T-helper 9 cell (primary cell): Measurements from ENCODE around the gene RWDD1.
A peak's percentile ranks its signal among the peaks of the same experiment; 100 is the strongest.
"Not testable (repeated sequence)": the region's sequence is repeated elsewhere in the genome, so short reads cannot be mapped to it uniquely, and the experiment has no call there.

Experiments used
- DNase-seq: peaks from one replicate; pipeline ENCODE4 v3.0.0-alpha.2; 2020

RWDD1 gene

DNA sequence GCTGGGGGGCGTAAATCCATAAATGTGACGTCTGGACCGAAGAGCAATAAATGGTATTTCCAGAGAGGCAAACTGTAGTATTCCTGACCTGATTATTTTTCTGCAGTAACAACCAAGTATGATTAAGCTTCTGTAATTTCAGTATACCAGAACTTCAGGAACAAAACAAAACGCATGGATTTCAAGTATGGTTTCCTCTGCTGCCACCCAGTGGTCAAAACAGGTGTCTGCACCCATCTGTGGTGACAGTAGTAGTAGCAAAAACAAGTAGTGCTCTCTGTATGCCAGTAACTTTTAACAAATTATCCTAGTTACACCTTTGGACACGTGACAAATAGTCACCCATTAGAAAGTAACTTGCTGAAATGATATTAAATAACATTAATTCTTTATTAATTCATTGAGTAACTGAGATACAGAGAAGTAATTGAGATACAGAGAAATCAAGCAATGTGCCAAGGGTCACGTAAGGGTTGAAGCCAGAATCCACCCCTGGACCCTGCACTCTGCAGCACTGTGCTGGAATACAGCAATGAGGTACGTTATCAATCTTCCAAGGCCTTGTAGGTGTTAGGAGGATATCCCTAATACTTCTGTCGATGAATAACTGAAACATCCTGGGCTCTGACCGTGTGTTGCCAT lies 9.8 kb upstream of the RWDD1 start:
- DNase-seq, result peak; percentile 55

DNA sequence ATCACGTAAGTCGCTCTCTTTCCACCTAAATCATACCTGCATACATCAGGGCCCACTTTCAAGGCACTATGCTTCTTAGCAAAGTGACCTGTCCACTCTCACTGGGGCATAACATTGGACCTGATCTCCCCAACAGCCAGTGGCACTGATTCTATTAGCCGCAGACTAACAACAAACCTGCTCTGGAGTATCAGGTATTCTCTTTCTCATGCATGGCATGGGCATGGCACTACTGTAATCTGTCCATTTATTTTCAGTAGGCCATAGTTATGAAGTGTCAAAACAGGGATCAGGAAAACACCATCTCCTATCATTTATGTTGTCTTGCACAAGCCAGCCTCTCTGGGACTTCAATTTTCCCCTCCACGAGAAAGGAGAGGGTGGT lies 9.3 kb upstream of the RWDD1 start:
- DNase-seq, result no peak

DNA sequence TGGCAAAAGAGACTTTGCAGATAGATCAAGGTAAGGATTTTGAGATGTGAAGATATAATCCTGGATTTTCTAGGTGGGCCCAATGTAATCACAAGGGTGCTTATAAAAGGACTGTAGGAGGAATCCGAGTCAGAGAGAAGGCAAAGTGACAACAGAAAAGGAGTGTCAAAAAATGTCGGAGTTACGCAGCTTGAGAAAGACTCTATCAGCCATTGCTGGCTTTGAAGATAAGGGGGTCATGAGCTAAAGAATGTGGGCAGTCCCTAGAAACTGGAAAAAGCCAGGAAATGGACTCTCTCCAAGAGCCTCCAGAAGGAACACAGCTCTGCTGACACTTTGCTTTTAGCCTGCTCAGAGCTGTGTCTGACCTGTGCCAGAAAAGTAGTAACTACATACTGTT lies 8.7 kb upstream of the RWDD1 start:
- no peak for DNase-seq

DNA sequence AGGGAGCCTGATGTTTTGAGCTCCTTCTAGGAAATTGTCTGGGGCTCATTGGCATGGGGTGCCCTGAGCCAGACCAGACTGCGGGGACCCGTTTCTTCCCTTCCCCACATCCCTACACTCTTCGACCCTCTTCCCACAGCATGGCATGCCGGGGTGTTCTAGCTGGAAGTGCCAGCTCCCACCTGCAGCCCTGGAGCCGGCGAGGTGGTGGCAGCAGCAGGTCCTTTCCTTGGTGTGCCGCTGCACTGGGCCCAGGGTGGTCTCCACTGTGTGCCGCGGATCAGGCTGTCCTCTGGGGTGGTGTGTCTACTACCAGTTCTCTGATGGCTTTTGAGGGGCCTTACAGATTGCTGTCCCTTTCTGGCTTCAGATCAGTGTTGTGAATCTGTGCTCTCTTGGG lies 7.5 kb upstream of the RWDD1 start:
- no peak for DNase-seq

DNA sequence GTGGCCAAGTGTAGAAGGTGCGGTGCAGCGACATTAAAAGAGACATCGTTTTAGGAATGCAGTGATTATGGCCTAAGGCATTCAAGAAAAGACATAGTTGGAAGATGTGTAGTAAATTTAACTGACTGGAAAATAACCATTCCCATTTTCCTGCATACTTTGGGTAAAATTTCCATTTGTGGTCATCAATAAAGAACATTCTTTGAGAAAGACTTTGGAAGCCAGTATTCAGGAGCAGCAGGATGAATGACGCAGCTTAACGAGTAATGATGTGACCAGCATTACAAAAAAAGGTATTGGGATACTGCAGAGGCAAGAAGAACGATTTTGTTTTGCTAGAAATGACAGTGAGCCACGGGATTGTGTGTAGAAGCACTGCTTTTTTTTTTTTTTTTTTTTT lies 7.0 kb upstream of the RWDD1 start:
- DNase-seq, result no peak

DNA sequence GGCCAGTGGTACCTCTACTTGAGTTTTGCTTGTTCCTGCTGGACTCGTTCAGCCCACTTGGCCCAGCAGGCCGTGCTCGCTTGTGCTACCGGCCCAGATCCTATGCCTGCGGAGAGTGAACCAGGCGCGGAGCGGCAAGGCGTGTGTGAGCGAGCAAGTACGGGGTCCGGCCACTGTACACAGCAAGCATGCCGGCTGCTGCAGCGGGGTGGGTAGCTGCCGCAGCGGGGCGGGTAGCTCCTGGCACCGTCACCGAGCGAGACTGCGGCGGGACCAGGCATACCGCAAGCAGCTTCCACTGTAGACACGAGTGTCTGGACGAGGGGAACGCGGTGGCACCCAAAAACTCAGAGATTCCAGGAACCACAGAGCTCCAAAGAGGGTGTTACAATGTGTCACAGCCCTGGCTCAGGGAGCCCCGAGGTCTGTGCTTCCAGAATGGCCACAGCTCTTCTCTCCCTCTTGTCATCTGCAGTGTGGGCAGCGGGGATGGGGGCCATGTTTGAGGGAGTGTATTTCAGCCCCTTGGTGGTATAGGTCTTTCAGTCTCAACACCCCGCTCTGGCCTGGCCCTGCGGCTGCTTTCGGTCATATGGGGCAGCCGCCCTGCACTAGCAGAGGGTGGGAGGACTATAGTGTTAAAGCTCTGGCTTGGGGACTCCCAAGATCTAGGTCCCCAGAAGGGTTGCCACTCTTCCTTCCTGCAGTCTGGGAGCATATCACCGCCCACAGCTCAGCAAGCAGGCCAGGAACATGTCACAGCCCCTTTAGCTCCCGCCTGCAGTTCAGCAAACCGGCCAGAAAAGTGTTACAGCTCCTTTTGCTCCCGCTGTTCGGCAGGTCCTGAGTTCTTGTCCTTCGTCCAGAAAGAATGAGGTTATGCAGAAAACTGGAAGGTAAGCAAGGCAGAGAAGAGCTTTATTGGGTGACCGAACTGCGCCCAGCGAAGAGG lies 6.1 kb upstream of the RWDD1 start:
- no peak for DNase-seq

DNA sequence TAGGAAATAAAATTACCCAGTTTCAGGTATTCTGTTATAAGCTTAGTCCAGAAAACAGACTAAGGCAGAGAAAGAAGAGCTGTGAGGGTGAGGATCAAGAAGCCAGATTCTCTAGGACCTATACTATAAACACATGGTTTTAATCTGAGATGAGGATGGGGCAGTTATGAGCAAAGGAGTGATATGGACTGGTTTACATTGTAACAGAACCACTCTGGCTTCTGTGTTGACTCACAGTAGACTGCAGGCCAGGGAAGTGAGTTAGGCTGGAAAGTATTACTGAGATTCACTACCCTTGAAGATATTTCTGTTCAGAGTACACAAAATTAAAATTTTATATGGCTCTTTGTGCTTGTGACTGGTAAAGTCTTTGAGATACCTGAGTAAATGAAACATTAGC lies 3.2 kb upstream of the RWDD1 start:
- DNase-seq, result no peak

DNA sequence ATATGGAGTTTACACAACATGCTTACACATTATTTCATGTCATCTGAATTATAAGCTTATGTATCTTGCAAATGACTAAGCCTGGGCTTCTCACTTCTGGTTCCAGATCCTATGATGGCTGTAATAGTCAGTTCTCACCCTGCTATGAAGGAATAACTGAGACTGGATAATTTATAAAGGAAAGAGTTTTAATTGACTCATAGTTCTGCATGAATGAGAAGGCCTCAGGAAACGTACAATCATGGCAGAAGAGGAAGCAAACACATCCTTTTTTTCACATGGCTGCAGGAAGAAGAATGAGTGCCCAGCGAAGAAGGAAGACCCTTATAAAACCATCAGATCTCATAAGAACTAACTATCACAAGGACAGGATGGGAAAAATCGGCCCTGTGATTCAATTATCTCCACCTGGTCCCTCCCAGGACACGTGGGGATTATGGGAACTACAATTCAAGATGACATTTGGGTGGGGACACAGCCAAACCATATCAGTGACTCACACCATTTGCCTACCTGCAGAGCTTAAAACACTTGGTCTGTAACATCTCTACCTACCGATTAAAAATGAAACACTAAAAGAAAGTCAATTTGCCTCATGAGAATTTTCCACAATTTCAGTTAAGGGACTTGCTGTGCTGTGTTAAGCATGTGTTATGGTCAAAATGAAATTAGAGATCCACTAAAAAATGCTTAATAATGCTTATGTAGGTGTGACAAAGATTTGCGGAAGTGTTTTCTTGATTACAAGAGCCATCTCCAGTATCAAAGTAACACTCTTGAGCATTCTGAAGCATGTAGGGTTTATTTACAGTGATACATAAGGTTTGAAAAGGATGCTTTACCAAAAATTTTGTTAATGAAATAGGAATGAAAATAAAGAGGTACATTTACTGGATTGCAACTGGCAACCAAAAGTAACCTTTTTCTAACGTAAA lies 2.2 kb upstream of the RWDD1 start:
- no peak for DNase-seq

DNA sequence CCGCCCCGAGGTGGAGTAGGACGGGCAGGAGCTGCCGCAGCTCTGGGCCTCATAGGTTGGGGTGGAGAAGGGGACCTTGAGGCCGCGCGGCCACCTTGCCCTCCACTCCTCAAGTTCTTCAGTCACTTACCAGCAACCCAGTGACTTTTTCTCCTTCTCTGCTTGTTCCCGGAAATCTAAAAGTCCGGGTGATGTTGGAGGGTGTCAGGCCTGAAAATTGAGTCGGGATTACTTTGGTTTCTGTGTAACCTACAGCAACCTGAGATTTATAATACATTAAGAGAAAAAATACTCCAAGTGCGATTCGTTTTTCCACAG lies 338 bp downstream of the RWDD1 start:
- no peak for DNase-seq

DNA sequence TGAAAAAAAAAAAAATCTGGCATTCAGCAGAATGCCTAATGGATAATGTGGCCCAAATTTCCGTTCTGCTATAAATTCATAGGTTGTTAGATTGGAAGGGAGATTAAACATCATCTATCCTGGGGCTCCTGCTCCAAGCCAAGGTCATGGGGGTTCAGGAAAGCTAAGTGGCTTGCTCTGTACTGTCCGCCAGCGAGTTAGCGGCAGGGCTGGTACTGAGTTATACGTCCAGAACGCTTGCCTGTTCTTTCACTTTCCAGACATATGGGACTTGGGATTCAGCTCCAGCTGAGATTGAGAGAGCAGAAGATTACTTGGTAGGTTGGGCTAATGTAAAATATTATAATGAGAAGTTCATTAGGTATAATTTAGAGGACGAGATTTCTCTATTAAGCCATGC lies 858 bp downstream of the RWDD1 start:
- DNase-seq, result no peak

DNA sequence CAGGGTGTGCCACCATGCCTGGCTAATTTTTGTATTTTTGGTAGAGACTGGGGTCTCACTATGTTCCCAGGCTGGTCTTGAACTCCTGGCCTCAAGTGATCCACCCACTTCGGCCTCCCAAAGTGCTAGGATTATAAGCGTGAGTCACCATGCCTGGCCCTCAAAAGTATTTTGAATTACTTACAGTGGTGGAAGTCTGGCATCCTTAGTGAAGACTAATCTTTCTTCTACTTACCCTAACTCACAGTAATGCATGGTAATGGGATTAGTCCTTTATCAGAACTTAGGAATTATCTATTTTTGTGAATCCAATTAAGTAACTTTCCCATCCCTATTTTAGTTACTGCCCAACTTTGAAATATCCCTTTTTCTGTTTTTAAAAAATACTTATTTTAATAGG lies 3.9 kb downstream of the RWDD1 start:
- no peak for DNase-seq

DNA sequence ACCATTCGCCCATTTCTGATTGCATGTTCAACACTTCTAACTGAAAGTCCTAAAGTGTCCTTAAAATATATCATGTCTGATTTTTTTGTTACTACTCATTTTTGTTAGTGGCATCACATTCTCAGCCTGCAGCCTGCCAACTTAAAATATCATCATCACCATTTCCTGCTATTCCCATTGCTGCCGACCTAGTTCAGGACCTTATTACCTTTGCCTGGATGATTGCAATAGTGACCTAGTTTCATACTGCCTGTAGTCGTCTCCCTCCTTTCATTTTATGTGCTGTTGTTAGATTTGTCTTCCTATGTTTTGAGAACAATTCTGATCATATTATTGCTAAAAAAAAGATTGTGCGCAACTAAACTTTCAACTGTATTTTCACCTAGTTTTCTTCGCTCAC lies 6.2 kb downstream of the RWDD1 start:
- no peak for DNase-seq

DNA sequence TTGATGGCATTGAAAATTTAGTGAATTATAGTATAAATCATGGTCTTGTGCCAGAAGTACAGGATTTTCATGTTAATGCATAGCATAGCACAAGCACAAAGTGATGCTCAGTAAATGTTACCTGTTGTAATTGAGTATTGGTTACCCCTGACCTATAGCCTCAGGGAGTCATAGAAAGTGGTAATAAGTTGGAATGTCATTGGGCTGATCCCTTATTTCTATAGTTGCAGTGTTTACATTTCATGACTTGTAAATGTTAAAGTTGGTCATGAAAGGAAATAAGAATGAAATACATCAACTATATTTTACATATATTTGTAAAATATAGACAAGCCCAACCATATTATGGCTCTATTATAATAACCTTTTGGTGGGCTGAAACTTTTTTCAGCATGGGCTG lies 7.0 kb downstream of the RWDD1 start:
- no peak for DNase-seq

DNA sequence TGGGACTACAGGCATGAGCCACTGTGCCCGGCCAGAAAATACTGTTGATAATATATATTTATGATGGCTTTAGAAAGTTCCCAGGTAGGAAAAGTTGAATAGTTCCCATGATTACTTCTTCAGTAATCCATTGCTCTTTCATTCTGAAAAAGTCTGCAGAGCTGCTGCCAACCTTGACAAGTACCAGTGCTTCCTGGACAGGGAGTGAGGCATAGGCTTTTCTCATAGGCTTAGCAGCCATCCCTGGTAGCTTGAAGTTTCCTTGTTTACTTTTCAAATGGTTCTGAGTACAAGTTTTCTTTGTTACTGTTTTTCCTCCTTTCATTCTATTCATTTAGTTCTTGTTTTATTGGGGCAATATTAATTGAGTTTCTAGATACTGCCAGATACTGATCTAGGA lies 7.8 kb downstream of the RWDD1 start:
- DNase-seq, result no peak

DNA sequence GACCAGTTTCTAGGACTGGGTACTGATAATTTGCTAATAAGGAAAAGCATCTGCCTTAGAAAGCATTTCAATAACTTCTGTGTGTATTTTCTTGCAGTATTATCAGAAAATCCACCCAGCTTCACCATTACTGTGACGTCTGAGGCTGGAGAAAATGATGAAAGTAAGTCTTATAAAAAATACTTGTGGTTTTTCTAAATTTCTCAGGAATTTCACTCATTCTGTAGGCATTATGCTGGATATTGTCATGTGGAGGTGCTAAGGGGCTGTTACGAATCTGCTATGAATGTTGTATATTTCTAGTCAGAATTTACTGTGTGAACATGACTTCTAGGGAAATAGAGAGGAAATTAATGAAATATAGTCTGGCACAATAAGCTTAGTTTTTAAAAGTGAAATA lies 8.9 kb downstream of the RWDD1 start:
- DNase-seq, result no peak

DNA sequence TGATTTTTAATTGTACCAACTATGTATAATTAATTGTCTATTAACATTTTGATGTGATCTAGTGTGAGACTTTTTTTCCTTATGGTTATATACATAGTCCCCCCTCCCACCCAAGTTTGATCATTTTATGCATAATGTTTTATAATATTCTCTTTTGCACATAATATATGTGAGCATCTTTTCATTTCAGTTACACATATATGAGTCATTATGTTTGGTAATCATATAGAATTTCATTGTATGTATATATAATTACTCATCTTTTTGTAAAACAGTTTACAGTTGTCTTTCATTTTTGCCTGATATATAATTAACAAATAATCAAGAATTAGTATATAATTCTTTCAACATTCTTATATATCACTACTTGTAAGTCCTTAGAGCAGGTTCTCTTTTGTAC lies 15.0 kb downstream of the RWDD1 start:
- DNase-seq, result no peak

DNA sequence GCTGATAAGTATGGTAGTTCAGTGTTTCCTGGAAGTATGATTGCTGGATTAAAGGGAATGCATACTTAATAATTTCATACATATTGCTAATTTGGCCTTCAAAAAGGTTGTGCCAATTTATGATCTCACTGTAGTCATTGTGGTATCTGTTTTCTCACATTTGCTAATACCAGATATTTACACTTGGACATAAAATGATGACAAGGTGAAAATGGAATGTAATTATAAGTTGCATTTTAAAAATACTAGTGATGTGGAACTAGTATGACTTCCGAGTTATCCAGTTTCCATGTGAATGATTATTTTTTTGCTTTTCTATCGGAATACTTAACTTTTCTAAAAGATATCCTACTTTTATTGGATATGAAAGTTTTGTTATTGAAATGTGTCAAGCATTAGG lies 15.4 kb downstream of the RWDD1 start:
- DNase-seq, result no peak

DNA sequence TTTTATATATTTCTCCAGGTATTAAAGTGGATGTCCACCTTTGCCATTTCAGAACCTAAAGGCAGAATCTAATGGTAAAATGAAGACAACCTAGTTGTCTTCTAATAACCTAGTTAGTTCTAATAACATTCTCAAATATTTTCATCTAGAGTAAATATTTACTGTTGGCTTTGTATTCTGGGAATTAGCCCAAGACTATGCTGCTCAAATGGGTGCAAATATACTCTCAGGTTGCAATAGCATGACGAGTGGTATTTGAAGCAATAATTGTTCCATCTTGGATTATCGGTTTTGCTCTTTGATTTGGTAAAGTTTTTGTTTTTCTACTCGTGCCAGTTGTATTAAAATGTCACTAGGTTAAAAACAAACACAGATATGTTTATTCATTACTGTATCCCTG lies 23.9 kb downstream of the RWDD1 start:
- DNase-seq, result no peak

DNA sequence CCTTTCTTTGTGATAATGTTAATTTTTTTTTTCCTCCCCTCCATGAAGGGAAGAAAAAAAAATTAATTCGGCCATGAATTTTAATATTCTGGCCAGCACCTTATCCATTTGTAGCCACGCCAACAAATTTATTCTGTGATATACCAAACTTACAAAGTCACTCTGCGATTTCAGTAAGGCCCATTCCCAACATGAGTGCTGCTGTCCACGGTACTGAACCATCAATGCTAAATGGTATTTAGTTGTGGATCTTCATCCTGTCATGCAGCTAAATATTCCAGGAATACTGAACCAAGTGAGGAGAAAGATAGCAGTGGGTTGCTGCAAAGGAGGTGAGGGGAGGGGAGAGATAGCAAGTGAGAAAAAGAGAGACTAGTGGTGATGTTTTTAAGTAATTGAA lies 25.5 kb downstream of the RWDD1 start:
- no peak for DNase-seq

DNA sequence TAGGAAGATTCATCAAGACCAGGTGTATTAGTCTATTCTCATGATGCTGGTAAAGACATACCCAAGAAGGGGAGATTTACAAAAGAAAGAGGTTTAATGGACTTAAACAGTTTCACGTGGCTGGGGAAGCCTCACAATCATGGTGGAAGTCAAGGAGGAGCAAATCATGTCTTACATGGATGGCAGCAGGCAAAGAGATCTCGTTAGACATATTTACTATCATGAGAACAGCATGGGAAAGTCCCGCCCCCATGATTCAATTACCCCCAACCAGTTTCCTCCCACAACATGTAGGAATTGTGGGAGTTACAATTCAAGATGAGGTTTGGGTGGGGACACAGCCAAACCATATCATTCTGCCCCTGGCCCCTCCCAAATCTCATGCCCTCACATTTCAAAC lies 32.6 kb downstream of the RWDD1 start:
- DNase-seq, result not testable (repeated sequence)

DNA sequence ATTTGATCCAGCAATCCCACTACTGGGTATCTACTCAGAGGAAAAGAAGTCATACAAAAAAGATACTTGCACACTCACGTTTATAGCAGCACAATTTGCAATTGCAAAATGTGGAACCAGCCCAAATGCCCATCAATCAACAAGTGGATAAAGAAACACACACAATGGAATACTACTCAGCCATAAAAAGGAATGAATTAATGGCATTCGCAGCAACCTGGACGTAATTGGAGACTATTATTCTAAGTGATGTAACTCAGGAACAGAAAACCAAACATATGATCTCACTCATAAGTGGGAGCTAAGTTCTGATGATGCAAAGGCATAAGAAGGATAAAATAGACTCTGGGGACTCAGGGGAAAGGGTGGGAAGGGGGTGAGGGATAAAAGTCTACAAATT lies 33.6 kb downstream of the RWDD1 start:
- DNase-seq, result not testable (repeated sequence)

DNA sequence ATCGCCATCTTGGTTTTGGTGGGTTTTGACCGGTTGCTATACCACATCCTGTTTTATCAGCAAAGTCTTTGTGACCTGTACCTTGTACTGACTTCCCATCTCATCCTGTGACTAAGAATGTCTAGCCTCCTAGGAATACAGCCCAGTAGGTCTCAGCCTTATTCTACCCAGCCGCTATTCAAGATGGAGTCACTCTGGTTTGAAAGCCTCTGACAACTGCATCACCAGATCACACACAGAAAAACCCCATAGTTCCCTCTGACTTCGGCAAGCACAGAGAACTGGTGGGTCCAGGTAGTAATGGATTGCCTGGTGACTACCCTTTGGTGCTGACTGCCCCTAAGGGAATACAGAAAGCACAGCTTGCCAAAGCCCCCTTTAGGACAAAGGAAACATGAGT lies 34.6 kb downstream of the RWDD1 start:
- no peak for DNase-seq

DNA sequence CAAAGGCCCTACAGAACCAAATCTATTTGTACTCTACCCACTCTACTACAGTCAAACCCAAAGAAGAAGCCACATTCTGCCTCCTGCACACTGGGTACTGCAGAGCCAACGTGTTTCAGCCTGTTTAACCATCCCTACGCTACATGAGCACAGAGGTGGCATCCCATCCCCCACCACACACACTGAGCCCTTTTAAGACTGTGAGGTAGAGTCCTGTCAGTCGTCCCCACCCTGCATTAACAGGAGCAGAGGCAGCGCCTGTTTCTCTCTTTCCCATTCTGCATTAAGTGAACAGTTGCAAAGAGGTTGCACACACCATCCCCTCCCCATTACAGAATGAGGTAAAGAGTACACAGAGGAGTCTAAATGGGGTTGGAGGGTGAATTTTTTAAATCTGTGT lies 39.8 kb downstream of the RWDD1 start:
- DNase-seq, result no peak
